ENCODE measurements around the gene LMBR1.

LMBR1 gene

DNA sequence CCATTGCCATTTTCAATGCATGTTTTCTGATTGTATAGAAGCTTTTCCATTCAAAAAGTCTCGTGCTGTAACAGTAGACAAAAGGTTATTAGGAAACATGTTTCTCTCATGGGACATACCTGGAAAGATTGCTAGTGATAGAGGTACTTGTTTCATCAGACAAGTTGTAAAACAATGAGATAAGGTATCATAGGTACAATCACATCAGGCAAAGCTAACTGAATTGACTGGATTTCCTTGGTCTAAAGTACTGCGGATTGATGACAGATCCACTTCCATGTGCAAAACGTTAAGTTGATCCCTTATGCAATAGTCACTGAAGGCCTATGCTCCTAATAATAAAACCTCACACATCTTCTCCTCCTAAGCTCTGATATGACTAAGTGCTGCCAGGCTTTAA, 258.9 kb downstream of the LMBR1 start:
- H3K4me3 ChIP-seq (ENCODE audit: low read depth, low read length): no peak overlapping the region

DNA sequence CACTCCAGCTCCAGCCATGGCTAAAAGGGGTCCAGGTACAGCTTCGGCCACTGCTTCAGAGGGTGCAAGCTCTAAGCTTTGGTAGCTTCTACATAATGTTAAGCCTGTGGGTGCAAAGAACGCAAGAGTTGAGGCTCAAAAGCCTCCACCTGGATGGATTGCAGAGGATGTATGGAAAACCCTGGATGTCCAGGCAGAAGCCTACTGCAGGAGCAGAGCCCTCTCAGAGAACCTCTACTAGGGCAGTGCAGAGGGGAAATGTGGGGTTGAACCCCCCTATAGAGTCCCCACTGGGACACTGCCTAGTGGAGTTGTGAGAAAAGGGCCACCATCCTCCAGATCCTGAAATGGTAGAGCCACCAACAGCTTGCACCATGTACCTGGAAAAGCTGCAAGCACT, 263.1 kb downstream of the LMBR1 start:
- H3K4me3 ChIP-seq (ENCODE audit: low read depth, low read length): no peak overlapping the region

DNA sequence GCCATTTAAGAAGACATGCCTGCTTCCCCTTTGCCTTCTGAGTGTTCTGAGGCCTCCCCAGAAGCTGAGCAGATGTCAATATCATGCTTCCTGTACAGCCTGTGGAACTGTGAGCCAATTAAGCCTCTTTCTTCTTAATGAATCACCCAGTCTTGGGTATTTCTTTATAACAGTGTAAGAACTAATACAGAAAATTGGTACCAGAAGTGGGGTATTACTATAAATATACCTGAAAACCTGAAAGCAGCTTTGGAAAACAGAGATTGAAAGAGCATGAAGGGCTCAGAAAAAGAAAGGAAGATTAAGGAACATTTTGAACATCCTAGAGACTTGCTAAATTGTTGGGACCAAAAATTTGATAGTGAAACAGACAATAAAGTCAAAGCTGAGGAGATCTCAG, 264.4 kb downstream of the LMBR1 start:
- H3K4me3 ChIP-seq (ENCODE audit: low read depth, low read length): no peak overlapping the region
